ENCODE measurements around the gene FRMD8. TPM values are rescaled to one million over a fixed set of nuclear protein-coding genes. Genes with fewer than 3 reads are reported as not detected.

The FRMD8 gene
- total RNA-seq, 5 donors from 2014 or later (not counting 1 experiment from before 2014, with no cell fraction given), result 35.6 to 79.1 (median 77.8) TPM

DNA sequence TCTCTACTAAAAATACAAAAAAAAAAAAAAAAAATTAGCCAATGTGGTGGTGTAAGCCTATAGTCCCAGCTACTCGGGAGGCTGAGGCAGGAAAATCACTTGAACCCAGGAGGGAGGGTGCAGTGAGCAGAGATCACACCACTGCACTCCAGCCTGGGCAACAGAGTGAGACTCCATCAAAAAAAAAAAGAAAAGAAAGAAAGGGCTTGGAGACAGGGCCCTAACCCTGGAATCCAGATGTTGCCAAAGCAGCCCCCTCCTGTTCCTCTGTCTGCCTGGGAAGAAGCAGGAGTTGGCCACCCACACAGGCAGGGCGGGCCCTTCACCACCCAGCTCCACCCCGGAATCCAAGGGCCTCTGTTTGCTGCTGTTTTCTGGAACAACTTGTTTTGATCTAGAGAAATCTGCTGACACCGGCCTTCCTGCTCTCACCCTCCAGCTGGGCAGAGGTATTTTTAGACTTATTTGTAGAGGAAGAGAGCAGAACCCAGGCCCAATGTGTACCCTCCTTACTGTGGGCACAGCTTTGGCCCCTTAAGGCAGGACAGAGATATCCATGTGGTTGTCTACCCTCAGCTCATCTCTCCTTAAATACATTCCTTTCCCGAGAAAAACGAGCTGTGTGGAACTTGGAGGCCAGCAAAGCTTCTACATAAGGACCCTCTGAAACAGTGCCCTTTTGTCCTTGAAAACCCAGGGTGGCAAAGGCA is 33.5 kb downstream of the FRMD8 start:
- peak overlapping the region; percentile 95 for H3K27ac ChIP-seq (ENCODE audit: low read length)
- peaks cover 55 to 85% of the 10 kb centered on the region in 2 experiments for H3K4me1 ChIP-seq (ENCODE audit: control insufficient read depth in 1 of 2, extremely low read depth in 1 of 2, insufficient read depth in 2 of 2, low read length in 2 of 2)
- H3K27ac Mint-ChIP-seq, result peak overlapping the region; percentile 98 to 99
- ChIA-PET POLR2A (interaction anchor here (0.5 to 12.1 kb wide), 8 partner anchors 10 to 88 kb away, joined by 3 to 306 read pairs (median 10); partner anchors contain the start of gene MALAT1 (in 2 of the 2)), CTCF (interaction anchor here (0.6 to 3.6 kb wide), 9 partner anchors 12 to 481 kb away, joined by 3 to 30 read pairs (median 4); partner anchors contain the start of gene MALAT1 (in 1 of the 2))
- no peaks in the 10 kb centered on the region for H3K9me3 Mint-ChIP-seq
- DNase-seq, result peak in 23 of 35 experiments; percentile 29 to 69 (median 47)
- H3K4me1 Mint-ChIP-seq, result peaks cover 53 to 86% (median 59%) of the 10 kb centered on the region in 3 donors
- H3K27me3 ChIP-seq (replicated peaks in 1 of 2; ENCODE audit: control insufficient read depth in 2 of 2, extremely low read depth in 1 of 2, insufficient read depth in 2 of 2, low read length in 1 of 2), result no peaks in the 10 kb centered on the region
- ATAC-seq (replicated peaks in 1 of 4), result no peak
- H3K36me3 ChIP-seq (ENCODE audit: control insufficient read depth in 2 of 2, extremely low read depth in 1 of 2, insufficient read depth in 1 of 2, low read length in 1 of 2), result peaks cover 0 to 3% of the 10 kb centered on the region in 2 donors
- 0% methylated on average over 1 of the region's 6 CpGs for whole genome bisulfite sequencing (ENCODE audit: insufficient coverage)
- H3K27me3 Mint-ChIP-seq, result no peaks in the 10 kb centered on the region
- H3K4me3 ChIP-seq (ENCODE audit: control insufficient read depth in 1 of 2, extremely low read depth in 1 of 2, low read length in 1 of 2), result peak overlapping the region; percentile 72 to 92
- H3K9me3 ChIP-seq, result no peaks in the 10 kb centered on the region
- H3K4me3 Mint-ChIP-seq, result peak overlapping the region; percentile 91 to 100 (median 98)
- H3K36me3 Mint-ChIP-seq, result peaks cover 24% of the 10 kb centered on the region

DNA sequence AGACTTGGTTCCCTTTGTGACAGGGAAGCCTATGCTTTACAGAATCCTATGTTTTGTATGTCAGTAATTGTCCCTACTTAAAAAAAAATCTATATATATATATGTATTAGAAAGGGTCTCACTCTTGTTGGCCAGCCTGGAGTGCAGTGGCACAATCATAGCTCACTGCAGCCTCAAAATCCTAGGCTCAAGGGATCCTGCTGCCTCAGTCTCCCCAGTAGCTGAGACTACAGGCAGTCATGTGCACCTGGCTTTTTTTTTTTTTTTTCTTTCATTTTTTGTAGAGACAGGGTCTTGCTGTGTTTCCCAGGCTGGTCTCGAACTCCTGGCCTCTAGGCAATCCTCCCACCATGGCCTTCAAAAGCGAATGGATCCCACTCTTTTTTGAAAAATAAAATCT is 34.1 kb downstream of the FRMD8 start:
- Histone ChIP-seq H3K4me1 (ENCODE audit: control insufficient read depth in 1 of 2, extremely low read depth in 1 of 2, insufficient read depth in 2 of 2, low read length in 2 of 2) (peaks cover 57 to 81% of the 10 kb centered on the region in 2 experiments), H3K27ac (ENCODE audit: low read length) (peak overlapping the region; percentile 95), H3K36me3 (ENCODE audit: control insufficient read depth in 2 of 2, extremely low read depth in 1 of 2, insufficient read depth in 1 of 2, low read length in 1 of 2) (peaks cover 0 to 3% of the 10 kb centered on the region in 2 donors), H3K9me3 (no peaks in the 10 kb centered on the region), H3K4me3 (ENCODE audit: control insufficient read depth in 1 of 2, extremely low read depth in 1 of 2, low read length in 1 of 2) (peak overlapping the region; percentile 72 to 92), H3K27me3 (replicated peaks in 1 of 2; ENCODE audit: control insufficient read depth in 2 of 2, extremely low read depth in 1 of 2, insufficient read depth in 2 of 2, low read length in 1 of 2) (no peaks in the 10 kb centered on the region)
- CTCF ChIA-PET, result interaction anchor here (0.6 to 3.6 kb wide), 6 partner anchors 12 to 480 kb away, joined by 4 to 30 read pairs (median 4); partner anchors contain the start of gene MALAT1 (in 1 of the 2)
- ATAC-seq (replicated peaks in 1 of 4) (no peak), DNase-seq (no peak)
- Mint-ChIP-seq H3K36me3 (peaks cover 30% of the 10 kb centered on the region), H3K27ac (peak overlapping the region; percentile 98 to 99), H3K27me3 (no peaks in the 10 kb centered on the region), H3K4me1 (peaks cover 51 to 89% (median 55%) of the 10 kb centered on the region in 3 donors), H3K4me3 (peak overlapping the region; percentile 91 to 100 (median 98)), H3K9me3 (no peaks in the 10 kb centered on the region)
- POLR2A ChIA-PET, result interaction anchor here (0.5 to 12.1 kb wide), 7 partner anchors 12 to 88 kb away, joined by 3 to 306 read pairs (median 13); partner anchors contain the start of gene MALAT1 (in 2 of the 2)
- no CpG with 5 or more reads among the region's 2 CpGs for WGBS (ENCODE audit: insufficient coverage)

DNA sequence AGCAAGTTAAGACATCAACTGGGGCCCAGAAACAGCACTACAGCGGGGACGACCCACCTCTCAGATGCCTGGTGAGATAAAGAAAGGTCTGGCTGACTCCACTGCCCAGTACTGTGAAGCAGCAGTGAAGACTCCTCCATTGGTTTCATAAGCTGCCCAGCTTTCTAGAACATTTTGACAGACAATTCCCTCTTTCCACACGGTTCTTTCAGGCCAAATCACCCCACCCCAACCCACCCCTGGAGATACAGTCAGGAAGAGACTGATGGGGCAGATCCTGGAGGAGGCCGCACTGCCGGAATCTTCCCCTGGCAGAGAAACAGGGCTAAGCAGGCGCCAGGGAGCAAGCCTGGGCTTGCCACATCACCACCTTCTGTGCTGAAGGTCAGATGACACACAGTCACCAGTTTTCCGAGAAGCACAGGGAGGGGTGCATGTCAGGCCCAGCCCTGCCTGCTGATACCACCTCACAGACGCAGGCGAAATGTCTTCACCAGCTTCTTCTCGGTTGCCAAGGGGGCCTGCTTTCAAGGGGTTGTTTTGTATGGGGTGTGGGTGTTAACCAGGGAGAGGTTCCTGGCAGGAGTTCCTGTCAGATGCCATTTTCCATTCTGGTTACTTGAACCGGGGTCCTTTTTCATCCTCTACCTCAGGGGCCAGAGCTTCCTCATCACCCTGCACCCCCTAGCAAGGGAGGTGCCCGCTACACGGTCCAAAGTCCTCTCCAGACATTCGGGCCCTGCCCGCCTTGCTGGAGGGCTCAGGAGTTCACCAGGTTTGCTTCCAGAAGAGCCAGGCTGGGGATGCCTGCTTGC is 34.7 kb downstream of the FRMD8 start:
- 7% methylated on average over 6 of the region's 15 CpGs for WGBS (ENCODE audit: insufficient coverage)
- H3K27me3 Mint-ChIP-seq, result no peaks in the 10 kb centered on the region

DNA sequence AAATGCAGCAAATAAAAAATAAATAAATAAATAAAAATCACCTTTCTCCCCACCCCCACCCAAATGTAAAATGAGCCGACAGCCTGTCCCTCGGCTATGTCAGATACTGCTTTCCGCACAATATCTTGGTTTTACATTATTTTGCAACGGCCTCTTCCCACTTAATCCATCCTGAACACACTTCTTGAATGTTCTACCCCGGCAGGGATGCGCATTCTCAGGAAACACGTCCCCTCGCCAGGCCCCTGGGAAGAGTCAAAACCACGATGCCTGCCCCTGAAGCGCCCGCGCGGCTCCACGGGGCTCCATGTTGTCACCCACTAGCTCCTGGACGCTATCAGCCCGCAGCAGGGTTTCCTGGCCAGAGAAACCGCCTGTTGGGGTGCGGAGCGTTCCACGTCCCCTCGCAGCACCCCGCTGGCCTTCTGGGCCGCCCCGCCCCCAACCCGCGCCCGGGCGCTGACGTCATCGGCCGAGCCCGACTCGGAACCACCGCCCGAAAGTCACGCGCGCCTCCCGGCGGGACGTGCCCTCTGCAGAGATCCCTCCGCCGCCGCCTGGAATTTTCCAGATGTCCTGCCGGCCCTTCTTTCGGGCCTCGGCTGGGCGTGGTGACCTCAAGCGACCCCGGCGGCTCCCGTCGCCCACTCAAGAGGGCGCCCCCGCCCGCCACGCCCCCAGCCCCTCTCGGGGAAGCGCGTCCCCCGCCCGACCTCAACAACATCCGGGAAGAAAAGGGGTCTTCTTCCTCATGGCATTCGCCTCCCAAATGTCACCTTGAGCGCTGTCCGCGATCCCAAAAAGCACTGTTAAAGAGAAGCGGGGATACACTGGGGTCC is 35.6 kb downstream of the FRMD8 start:
- Mint-ChIP-seq H3K4me1 (peaks cover 47 to 89% (median 51%) of the 10 kb centered on the region in 3 donors), H3K27ac (peak overlapping the region; percentile 98 to 99), H3K27me3 (no peaks in the 10 kb centered on the region), H3K4me3 (peak overlapping the region; percentile 91 to 100 (median 98)), H3K9me3 (no peaks in the 10 kb centered on the region), H3K36me3 (peaks cover 42% of the 10 kb centered on the region)
- Histone ChIP-seq H3K27me3 (replicated peaks in 1 of 2; ENCODE audit: control insufficient read depth in 2 of 2, extremely low read depth in 1 of 2, insufficient read depth in 2 of 2, low read length in 1 of 2) (no peaks in the 10 kb centered on the region), H3K36me3 (ENCODE audit: control insufficient read depth in 2 of 2, extremely low read depth in 1 of 2, insufficient read depth in 1 of 2, low read length in 1 of 2) (peaks cover 0 to 10% of the 10 kb centered on the region in 2 donors), H3K27ac (ENCODE audit: low read length) (peak overlapping the region; percentile 95), H3K4me1 (ENCODE audit: control insufficient read depth in 1 of 2, extremely low read depth in 1 of 2, insufficient read depth in 2 of 2, low read length in 2 of 2) (peaks cover 62 to 73% of the 10 kb centered on the region in 2 experiments), H3K4me3 (ENCODE audit: control insufficient read depth in 1 of 2, extremely low read depth in 1 of 2, low read length in 1 of 2) (peak overlapping the region; percentile 92 to 95), H3K9me3 (no peaks in the 10 kb centered on the region)
- DNase-seq, result peak; percentile 65 to 90 (median 76)
- peak; percentile 3 to 7 (median 4) for ATAC-seq (replicated peaks in 1 of 4)
- whole genome bisulfite sequencing (ENCODE audit: insufficient coverage), result under 1% methylated on average over 61 of the region's 68 CpGs
- ChIA-PET POLR2A (interaction anchor here (0.6 to 12.1 kb wide), 8 partner anchors 8 to 240 kb away, joined by 3 to 306 read pairs (median 6); partner anchors contain the start of genes MALAT1 (in 2 of the 2) and RELA (in 1 of the 2)), CTCF (interaction anchor here in 1 of 2 donors (1.1 to 3.6 kb wide), 5 partner anchors 11 to 86 kb away, joined by 5 to 30 read pairs (median 6); partner anchors contain the start of gene MALAT1)

More for the DNA sequence above, 34.7 kb downstream of the FRMD8 start:
- Histone ChIP-seq H3K27ac (ENCODE audit: low read length) (peak overlapping the region; percentile 95), H3K9me3 (no peaks in the 10 kb centered on the region), H3K4me3 (ENCODE audit: control insufficient read depth in 1 of 2, extremely low read depth in 1 of 2, low read length in 1 of 2) (peak overlapping the region; percentile 92 to 95), H3K27me3 (replicated peaks in 1 of 2; ENCODE audit: control insufficient read depth in 2 of 2, extremely low read depth in 1 of 2, insufficient read depth in 2 of 2, low read length in 1 of 2) (no peaks in the 10 kb centered on the region), H3K36me3 (ENCODE audit: control insufficient read depth in 2 of 2, extremely low read depth in 1 of 2, insufficient read depth in 1 of 2, low read length in 1 of 2) (peaks cover 0 to 3% of the 10 kb centered on the region in 2 donors), H3K4me1 (ENCODE audit: control insufficient read depth in 1 of 2, extremely low read depth in 1 of 2, insufficient read depth in 2 of 2, low read length in 2 of 2) (peaks cover 59 to 75% of the 10 kb centered on the region in 2 experiments)
- peak; percentile 57 to 94 (median 86) for DNase-seq
- H3K4me3 Mint-ChIP-seq, result peak overlapping the region; percentile 91 to 100 (median 98)
- POLR2A ChIA-PET, result interaction anchor here (0.5 to 12.1 kb wide), 7 partner anchors 9 to 87 kb away, joined by 3 to 306 read pairs (median 13); partner anchors contain the start of gene MALAT1 (in 2 of the 2)
- no peaks in the 10 kb centered on the region for H3K9me3 Mint-ChIP-seq
- peak; percentile 40 to 58 (median 46) for ATAC-seq (replicated peaks in 1 of 4)
- H3K4me1 Mint-ChIP-seq, result peaks cover 46 to 89% (median 51%) of the 10 kb centered on the region in 3 donors
- H3K36me3 Mint-ChIP-seq, result peaks cover 35% of the 10 kb centered on the region
- CTCF ChIA-PET, result interaction anchor here in 1 of 2 donors (0.7 to 3.6 kb wide), 4 partner anchors 11 to 87 kb away, joined by 3 to 30 read pairs (median 13); partner anchors contain the start of gene MALAT1
- H3K27ac Mint-ChIP-seq, result peak overlapping the region; percentile 98 to 99

Measured in T-cell (primary cell).